NCI-H187 treated with DMSO at 0.1 percent for 48 hours (cell line): ENCODE measurements around the gene ZC3H4.

Source experiments
- DNase-seq: peaks from one replicate; lab custom pipeline; 2025; lab: John Stamatoyannopoulos, UW

The ZC3H4 gene

DNA sequence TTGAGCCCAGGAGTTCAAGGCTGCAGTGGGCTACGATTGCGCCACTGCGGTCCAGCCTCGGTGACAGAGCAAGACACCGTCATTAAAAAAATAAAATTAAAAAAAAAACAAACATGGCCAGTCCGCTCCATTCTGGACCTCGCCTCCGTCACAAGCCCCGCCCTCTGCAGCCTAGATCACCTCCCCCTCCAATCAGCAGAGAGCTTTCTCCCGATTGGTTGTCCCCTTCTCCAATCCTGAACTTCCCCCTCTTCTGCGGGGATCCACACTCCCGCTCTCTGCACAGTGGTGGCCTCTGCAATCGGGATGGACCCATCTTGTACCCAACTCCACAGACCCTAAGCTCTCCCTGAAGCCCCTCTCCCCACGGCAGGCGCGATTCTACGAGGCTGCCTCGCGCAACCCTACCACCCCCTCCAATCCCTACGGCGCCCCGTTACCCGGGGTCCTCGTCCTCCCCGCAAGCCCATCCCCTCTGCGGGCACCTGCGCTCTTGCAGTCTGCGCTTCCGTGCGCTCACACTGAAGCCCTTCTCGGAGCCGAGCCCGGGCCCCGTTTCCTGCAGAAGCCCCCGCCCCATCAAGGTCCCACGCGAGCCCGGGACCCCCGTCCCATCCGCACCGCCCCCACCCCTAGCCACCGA, 65.7 kb downstream of the ZC3H4 start:
- peak; percentile 28 for DNase-seq

DNA sequence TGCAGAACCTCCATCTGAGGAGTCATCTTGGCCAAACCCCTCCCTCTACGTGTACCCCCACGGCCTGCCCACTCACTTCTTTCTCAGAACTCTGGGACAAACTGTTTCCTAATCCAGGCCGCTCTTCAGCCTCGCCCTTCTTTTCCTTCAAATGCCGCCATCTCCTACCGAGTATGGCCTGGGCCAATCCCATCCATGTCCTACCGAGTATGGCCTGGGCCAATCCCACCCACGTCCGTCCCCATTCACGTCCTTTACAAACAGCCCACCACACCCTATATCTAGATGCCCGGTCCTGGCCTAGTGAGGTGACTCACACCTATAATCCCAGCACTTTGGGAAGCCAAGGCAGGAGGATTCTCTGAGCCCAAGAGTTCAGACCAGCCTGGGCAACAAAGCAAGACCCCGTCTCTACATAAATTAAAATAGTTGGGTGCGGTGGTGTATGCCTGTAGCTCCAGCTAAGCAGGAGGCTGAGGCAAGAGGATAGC, 66.3 kb downstream of the ZC3H4 start:
- no peak for DNase-seq

DNA sequence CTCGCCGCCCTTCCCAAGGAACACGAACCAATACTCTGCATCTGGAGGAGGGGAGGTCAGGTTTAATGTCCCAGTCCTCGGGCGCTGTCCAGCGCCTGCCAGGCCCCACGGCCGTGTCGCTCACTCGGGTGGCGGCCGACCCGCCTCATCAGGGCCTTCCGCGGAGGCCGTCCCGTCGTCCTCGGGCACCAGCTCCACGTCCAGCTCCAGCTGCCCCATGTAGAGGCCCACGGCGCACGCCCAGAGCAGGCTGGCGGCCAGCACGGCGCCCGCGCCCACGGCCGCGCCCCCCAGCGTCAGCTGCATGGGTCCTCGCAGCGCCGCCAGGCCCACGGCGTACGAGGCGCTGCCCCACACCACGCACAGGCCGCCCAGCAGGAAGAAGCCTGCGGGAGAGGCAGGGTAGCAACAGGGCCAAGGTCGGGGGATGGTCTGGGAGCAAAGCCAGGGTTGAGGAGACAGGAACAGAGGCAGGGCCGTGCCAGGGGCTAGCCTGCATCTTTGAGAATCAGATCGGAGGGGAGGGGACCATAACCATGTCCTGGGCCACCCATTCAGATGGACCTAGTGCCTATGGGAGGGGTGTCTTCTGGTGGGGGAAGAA, 67.6 kb downstream of the ZC3H4 start:
- no peak for DNase-seq

DNA sequence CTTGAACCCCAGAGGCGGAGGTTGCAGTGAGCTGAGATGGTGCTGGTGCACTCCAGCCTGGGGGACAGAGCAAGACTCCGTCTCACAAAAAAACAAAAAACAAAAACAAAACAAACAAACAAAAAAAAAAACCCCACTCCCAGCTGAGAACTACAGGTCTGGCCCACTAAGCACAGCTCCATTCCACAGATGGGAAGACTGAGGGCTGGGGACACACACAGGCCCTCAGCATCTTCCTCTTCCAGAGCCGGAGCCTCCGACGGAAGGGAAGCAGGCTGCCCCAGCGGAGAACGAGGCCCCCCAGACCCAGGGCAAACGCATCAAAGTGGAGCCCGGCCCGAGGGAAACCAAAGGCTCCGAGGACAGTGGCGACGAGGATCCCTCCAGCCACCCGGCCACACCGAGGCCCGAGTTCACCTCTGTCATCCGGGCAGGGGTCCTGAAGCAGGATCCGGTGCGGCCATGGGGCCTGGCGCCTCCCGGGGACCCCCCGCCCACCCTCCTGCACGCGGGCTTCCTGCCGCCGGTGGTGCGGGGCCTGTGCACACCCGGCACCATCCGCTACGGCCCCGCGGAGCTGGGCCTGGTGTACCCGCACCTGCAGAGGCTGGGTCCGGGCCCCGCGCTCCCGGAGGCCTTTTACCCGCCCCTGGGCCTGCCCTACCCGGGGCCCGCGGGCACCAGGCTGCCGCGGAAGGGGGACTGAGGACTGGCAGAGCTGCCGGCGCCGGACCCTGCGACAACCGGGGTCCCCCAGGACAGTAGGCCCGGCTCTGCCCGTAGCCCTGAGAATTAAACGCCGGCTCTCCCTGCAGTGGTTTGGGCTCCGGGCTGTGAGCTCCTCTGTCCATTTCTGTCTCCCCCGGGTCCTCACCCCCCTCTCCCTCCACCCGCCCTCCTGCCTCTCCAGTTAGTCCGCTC, 68.4 kb downstream of the ZC3H4 start:
- DNase-seq, result no peak

DNA sequence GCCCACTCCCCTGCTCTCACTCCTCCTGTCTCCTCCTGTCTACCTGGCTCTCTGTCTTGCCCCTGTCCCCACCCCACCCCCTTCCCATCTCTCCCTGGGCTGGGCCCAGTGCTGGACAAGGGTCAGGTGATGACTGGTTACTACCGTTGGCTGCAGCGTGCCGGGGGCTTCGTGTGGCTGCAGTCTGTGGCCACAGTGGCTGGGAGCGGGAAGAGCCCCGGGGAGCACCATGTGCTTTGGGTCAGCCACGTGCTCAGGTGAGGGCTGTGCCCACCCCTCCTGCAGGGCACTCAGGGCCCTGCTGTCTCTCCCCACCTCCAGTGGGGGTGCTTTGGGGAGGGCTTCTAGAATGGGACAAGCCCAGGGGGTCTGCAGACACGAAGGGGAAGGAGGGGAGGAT, 72.7 kb downstream of the ZC3H4 start:
- no peak for DNase-seq

DNA sequence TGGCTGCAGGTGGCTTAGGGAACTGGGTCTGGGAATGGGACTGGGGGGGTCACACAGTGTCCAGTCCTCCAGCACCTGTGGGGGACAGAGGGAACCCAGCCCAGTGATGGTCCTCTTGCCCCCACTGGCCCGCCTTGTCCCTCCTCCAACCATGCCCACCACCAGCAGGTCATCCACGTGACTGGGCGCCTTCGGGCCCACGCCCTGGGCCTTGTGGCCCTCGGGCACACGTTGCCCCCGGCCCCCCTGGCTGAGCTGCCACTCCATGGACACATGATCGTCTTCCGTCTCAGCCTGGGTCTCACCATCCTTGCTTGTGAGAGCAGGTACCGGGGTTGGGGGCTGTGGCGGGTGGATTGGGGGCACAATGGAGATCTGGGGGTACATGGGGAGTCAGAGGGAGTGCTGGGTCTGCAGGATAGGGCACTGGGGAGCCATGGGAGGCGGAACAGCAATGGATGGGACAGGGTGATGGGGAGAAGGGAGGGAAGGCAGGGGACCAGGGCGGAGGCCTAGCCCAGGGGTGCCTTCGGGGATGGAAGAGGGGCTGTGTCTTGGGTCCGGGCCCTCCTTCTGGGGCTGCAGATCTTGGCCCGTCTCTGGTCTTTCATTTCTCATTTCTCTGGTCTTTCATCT, 74.2 kb downstream of the ZC3H4 start:
- DNase-seq, result no peak

DNA sequence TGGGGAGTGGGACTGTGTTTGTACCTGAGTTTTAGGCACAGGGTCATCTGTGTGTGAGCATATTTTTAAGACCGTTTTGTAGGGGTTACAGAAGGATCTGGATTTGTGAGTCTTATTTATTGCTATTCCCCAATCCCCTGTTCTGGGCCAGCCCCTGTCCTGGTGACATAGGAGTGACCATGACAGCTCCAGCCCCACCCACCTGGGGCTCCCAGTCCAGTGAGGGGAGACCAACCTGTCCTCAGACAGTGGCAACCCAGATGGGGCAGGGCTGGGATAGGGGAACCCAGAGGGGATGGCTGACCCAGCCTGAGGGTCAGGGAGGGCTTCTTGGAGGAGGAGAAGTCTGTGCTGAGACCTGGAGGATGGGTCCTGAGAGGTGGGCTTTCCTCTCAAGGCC, 75.8 kb downstream of the ZC3H4 start:
- no peak for DNase-seq

DNA sequence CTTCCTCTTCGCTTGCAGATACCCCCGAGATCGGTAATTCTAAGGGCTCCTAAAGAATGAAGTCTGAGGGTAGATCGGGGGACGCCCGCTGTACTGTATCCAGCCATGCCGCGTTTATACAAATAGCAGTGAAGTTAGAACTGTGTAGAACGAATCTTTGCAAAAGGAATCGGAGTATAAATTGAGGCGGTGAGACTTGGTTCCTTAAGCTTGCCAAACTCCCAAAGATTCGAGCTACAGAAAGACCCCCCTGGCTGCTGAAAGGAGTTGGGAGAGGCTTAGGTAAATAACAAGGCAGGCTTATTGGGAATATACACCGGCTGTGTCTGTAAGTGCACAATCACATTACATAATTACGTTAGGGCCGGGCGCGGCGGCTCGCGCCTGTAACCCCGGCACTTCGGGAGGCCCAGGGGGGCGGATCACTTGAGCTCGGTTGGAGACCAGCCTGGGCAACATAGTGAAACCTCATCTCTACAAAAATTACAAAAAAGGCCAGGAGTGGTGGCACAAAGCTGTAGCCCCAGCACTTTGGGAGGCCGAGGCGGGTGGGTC, 77.4 kb downstream of the ZC3H4 start:
- DNase-seq, result no peak

DNA sequence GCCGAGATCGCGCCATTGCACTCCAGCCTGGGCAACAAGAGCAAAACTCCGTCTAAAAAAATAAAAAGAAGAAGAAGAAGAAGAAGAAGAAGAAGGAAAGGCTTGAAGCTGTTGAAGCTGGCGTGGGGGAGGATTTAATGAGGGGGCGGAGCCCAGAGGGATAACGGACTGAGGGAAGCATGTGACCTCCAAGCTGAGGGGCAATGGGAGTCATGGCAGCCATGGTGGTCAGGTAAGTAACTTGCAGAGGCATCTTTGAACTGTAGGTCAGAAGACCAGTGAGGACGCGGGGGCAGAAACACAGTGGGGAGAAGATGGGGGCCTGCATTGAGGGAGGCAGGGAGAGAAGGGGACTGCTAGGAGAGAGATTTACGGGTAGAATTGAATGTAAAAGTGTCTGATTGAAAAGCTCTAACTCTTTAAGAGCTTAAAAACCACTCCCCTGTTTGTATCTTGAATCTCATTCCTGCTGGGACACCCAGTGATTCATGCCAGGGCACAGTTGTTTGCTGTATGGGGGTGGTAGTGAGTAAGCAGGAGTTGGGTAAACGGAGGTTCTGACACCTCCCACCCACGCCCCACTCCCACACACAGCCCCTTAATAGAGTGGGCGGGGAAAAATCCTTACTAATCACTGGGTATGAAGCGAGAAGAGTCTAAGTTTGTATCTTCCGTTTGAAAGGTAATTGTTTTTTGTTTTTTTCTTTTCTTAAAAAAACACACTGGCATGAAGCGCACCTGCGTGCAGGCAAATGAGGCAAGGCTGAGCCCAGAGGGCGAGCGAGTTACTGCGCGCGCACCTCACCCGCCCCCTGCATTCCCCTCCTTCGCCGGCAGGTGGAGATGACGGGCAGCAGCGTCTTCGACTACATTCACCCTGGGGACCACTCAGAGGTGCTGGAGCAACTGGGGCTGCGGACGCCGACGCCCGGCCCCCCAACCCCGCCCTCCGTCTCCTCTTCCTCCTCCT, 78.2 kb downstream of the ZC3H4 start:
- DNase-seq, result peak; percentile 49

DNA sequence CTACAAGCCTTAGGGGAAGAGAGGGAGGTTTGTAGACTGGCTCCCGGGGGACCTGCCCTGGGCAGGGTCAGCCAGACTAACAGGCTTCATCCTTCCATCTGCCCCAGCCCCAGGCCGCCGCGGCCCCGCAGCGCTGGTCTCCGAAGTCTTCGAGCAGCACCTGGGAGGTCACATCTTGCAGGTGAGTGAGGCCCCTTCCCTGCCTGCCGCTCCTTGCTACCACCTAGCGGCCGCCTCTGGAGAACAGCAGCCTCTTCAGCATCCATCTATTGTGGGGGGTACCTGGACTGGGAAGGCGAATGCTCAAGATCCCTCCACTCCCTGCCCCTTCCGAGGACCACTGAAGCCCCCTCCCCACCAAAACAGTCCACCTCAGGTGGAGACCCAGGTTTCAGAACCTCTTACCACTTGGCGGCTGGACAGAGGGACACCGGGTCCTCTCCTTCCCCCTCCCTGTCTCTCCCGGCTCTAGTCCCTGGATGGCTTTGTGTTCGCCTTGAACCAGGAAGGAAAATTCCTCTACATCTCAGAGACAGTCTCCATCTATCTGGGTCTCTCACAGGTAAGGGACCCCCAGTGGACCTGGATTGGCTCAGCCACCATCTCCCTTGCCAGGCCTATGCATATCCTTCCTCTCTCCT, 81.3 kb downstream of the ZC3H4 start:
- no peak for DNase-seq

DNA sequence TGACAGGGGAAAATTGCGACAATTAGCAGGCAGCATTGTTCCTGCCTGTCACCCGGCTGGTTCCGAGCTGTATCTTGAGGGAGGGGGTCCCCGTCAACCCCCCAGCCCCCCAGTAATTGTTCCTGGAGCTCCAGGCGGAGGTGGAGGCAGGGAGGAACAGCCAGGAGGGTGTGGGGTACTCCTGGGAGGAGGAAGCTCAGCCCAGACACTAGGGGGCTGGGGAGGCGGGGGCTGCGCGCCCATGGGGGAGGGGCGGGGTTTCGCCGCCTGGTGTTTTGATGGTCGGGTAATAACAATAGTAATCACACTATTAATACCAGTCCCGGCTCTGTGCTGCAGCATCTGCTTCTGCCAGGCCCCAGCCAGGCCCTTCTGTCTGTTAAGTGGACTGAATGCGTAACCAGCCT, 85.4 kb downstream of the ZC3H4 start:
- DNase-seq, result no peak

DNA sequence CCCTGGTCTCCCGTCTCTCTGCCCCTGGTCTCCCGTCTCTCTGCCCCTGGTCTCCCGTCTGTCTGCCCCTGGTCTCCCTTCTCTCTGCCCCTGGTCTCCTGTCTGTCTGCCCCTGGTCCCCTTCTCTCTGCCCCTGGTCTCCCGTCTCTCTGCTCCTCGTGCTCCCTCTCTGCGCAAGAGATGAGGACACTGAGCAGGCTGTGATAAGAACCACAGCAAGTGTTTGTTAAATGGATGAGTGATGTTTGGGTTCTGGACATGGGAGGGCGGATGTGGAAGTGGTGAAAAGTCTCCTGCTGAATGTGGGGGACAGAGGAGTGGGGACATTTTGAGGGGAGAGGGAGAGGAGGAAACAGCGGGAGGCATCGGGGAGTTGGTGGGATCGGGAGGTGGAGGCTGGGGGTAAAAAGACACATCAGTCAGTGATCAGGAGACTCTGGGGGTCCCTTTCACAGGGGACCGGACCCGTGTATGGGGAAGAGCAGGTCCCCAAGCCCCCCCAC, 85.9 kb downstream of the ZC3H4 start:
- no peak for DNase-seq

DNA sequence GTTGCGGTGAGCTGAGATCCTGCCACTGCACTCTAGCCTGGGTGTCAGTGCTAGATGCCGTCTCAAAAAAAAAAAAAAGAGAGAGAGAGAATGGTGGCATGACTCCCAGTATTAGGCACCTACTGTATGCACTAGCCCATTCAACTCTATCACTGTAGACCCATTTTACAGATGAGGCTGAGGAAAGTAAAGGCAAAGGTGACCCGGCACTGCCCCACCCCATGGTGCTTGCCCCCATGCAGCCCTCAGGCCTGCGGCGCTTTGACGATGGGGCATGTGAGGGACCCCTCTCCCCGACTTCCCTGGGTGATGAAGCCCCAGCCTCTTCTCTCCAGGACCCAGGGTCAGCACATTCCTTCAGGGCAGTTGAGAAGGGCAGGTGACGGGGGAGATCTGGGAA, 86.7 kb downstream of the ZC3H4 start:
- no peak for DNase-seq

DNA sequence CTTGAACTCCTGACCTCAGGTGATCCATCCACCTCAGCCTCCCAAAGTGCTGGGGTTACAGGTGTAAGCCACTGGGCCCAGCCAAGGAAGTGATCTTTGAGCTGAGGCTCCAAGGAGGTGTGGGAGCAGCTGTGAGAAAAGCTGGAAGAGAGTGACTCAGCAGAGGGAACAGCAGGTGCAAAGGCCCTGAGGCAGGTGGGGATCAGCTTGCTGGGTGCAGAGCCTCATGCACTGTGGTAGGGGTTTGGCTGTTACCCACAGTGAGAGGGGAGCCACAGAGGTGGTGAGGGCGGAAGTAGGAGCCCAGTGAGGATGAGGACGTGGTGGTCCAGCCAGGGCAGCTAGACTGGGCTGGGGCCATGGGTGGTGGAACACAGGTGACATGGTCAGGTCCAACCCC, 87.4 kb downstream of the ZC3H4 start:
- no peak for DNase-seq

DNA sequence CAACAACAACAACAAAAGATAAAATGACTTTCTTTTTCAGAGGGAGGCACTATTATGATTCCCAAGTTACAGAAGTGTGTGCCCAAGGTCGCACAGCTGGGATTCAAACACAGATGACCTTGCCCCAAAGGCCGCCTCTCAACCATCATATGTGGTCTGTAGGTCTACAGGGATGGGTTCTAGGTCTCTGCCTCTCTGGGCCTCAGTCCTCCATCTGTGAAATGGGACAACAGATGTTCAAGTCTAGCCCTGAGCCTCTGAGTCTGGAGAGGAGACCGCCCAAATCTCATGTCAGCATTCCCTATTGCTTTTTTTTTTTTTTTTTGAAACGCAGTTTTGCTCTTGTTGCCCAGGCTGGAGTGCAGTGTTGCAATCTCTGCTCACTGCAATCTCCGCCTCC, 89.1 kb downstream of the ZC3H4 start:
- no peak for DNase-seq

DNA sequence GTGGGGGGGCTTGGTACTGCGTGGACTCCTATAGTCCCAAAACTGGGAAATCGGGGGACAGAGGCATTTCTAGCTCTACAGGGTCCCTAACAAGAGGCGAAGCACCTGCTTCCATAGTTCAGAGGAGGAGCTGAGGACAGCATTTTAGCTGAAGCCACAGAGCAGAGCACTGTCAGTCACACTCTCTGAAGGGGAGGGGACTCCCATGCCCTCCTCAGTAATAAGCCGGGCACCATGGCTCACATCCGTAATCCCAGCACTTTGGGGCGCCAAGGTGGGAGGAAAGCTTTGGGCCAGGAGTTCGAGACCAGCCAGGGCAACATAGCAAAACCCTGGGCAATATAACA, 90.2 kb downstream of the ZC3H4 start:
- DNase-seq, result no peak

DNA sequence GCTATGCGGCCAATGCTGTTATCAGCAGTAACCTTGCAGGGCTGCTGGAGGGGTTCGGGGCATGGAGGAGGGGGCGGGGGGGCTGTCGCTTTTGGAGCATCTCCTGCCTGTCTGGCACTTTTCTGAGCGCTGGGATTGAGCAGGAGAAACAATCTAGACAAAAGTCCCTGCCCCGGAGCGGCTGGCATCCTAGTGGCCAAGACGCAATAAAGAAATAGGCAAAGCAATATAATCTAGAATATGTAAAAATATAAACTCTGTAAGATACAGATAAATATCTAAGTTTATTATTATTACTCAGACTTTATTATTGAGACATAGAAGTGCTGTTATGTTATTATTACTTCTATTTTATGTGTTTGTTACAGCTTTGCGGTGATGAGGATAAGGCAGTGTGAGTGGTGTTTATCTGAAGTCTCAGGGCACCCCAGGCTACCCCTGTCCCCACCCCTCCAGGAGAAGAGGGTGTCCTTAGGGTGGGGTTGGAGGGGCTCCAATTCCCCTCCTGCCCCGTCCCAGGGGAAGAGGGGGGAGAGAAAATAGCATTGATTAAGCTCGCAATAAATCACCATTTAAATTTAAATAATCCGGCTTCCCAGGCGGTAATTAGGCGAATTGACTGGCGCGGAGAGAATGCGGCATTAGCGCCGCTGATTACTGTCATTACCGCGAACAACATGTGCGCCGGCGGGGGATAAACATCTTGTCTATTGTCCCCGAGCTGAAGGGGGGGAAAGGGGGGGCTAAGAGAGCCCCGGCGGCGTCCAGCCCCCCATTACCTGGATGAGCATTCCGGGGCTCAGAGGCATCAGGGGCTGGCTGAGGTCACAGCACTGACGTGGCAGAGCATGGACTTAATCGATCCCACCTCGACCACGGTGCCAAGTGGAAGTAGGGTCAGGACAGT, 90.8 kb downstream of the ZC3H4 start:
- DNase-seq, result no peak

DNA sequence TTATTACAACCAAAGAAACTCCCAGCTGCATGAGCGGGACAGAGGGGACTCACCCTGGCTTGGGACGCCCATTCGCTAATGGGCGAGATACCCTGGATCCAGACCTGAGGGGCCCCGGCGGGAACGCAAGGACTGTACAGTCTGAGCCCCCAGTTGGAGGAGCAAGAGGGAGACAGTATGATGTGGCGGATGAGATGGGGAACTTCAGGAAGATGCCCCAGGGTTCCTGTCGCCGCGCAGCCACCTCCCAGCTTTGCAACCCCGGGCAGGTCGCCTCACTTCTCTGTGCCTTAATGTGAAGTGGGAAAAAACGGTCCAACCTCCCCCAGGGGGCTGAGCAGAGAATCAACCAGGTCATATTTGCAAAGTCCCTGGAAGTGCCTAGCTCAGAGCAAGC, 91.4 kb downstream of the ZC3H4 start:
- no peak for DNase-seq

DNA sequence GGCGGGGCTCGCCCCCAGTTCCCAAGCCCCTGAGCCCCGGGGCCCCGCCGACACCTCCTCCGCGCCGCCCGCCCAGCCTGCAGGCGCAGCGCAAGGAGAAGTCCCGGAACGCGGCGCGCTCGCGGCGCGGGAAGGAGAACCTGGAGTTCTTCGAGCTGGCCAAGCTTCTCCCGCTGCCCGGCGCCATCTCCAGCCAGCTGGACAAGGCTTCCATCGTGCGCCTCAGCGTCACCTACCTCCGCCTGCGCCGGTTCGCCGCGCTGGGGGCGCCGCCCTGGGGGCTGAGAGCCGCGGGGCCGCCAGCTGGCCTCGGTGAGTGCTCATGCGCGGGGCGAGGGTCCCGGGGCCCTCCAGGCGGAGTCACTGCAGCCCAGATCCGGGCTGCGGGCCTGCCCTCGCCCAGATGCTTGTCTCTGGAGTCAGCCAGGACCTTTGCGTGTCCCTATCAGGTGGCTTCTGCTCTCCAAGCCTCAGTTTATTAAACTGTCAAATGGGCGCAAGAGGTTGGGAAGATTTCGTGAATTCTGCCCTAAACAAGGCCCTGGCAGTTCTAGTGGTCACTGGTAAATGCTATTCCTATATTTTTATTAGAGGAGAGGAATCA, 91.9 kb downstream of the ZC3H4 start:
- DNase-seq, result no peak
